Measurements from ENCODE around the gene GRIK5. TPM values are rescaled to one million over a fixed set of nuclear protein-coding genes. Genes with fewer than 3 reads are reported as not detected.

The GRIK5 gene
- total RNA-seq, 1 donor from 2014 or later: 0.09 TPM

- no peaks in the 10 kb centered on the region for H3K27me3 Mint-ChIP-seq
- POLR2A ChIA-PET: no interaction called here
- intact Hi-C loops (cut with micrococcal nuclease): no loop called here
- ATAC-seq (ENCODE audit: low read depth): no peak
- H3K4me3 Mint-ChIP-seq: no peak overlapping the region
- no peak overlapping the region for H3K27ac Mint-ChIP-seq
- DNase-seq: no peak
- no peaks in the 10 kb centered on the region for H3K9me3 Mint-ChIP-seq
- H3K4me1 Mint-ChIP-seq: no peaks in the 10 kb centered on the region
- TF ChIP-seq CTCF (IDR thresholded peaks at IDR 0.05): no peak
- CTCF ChIA-PET: no interaction called here
- peaks cover 3% of the 10 kb centered on the region for H3K36me3 Mint-ChIP-seq (ENCODE audit: low read depth)
Observed at GRCh38 chr19:41984961-41985360, 85.0 kb downstream of the GRIK5 start.

DNA sequence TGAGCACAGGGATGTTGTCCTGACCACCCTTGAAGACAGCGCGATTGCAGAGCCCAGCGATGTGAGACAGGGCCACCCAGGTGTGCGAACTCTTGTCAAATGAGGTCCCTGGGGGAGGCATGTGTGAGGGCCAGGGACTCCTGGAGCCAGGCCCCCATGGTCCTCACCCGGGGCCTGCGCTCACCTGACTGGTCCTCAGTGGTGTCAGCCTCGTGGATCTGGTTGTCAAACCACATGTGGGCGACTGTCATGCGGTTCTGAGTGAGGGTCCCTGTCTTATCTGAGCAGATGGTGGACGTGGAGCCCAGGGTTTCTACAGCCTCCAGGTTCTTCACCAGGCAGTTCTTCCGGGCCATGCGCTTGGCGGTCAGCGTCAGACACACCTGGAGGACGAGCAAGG is 88.3 kb downstream of the GRIK5 start:
- Mint-ChIP-seq H3K36me3 (ENCODE audit: low read depth) (peaks cover 3% of the 10 kb centered on the region), H3K4me1 (no peaks in the 10 kb centered on the region), H3K27me3 (no peaks in the 10 kb centered on the region), H3K4me3 (no peak overlapping the region), H3K9me3 (no peaks in the 10 kb centered on the region), H3K27ac (no peak overlapping the region)
- intact Hi-C loops (cut with micrococcal nuclease): no loop called here
- ATAC-seq (ENCODE audit: low read depth): no peak
- no peak for TF ChIP-seq CTCF (IDR thresholded peaks at IDR 0.05)
- DNase-seq: no peak
- CTCF ChIA-PET: no interaction called here
- POLR2A ChIA-PET: no interaction called here

- intact Hi-C loops (cut with micrococcal nuclease): no loop called here
- CTCF ChIA-PET: no interaction called here
- H3K27ac Mint-ChIP-seq: no peak overlapping the region
- H3K36me3 Mint-ChIP-seq (ENCODE audit: low read depth): no peaks in the 10 kb centered on the region
- no peak overlapping the region for H3K4me3 Mint-ChIP-seq
- H3K9me3 Mint-ChIP-seq: no peaks in the 10 kb centered on the region
- POLR2A ChIA-PET: no interaction called here
- H3K4me1 Mint-ChIP-seq: no peaks in the 10 kb centered on the region
- no peak for DNase-seq
- no peak for ATAC-seq (ENCODE audit: low read depth)
- no peak for TF ChIP-seq CTCF (IDR thresholded peaks at IDR 0.05)
- H3K27me3 Mint-ChIP-seq: no peaks in the 10 kb centered on the region
Observed at GRCh38 chr19:41978470-41978869, 91.5 kb downstream of the GRIK5 start.

DNA sequence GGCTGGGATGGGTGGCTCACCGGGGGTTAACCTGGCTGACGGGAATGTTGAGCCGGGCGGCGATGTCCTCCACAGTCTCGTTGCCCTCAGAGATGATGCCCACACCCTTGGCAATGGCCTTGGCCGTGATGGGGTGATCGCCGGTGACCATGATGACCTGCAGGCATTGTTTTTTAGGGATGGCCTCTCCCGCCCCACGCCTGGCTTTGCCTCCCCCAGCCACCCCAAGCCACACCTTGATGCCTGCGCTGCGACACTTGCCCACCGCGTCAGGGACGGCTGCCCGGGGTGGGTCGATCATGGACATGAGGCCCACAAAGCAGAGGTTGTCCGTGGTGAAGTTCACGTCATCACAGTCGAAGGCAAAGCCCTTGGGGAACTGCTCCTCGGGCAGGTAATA is 92.1 kb downstream of the GRIK5 start:
- DNase-seq (no peak), ATAC-seq (ENCODE audit: low read depth) (no peak)
- H3K27ac Mint-ChIP-seq: no peak overlapping the region
- intact Hi-C loops (cut with micrococcal nuclease): no loop called here
- no peak overlapping the region for H3K4me3 Mint-ChIP-seq
- H3K4me1 Mint-ChIP-seq: no peaks in the 10 kb centered on the region
- CTCF ChIA-PET: no interaction called here
- no peaks in the 10 kb centered on the region for H3K36me3 Mint-ChIP-seq (ENCODE audit: low read depth)
- H3K27me3 Mint-ChIP-seq: no peaks in the 10 kb centered on the region
- TF ChIP-seq CTCF (IDR thresholded peaks at IDR 0.05): no peak
- POLR2A ChIA-PET: no interaction called here
- H3K9me3 Mint-ChIP-seq: no peaks in the 10 kb centered on the region

GRCh38 chr19:41974652-41975051 is 95.4 kb downstream of the GRIK5 start:
- Mint-ChIP-seq H3K27ac (no peak overlapping the region), H3K4me3 (no peak overlapping the region), H3K4me1 (no peaks in the 10 kb centered on the region), H3K27me3 (no peaks in the 10 kb centered on the region), H3K36me3 (ENCODE audit: low read depth) (no peaks in the 10 kb centered on the region), H3K9me3 (no peaks in the 10 kb centered on the region)
- no peak for ATAC-seq (ENCODE audit: low read depth)
- POLR2A ChIA-PET: no interaction called here
- no peak for TF ChIP-seq CTCF (IDR thresholded peaks at IDR 0.05)
- intact Hi-C loops (cut with micrococcal nuclease): no loop called here
- CTCF ChIA-PET: no interaction called here
- DNase-seq: no peak

Measured in activated B cell treated with CpG ODN at 0.5 μM for 24 hours (primary cell).